Activated B cell treated with CpG ODN at 0.5 μM for 24 hours (primary cell): ENCODE data around the gene KCNH3. TPM values are rescaled to one million over a fixed set of nuclear protein-coding genes. Genes with fewer than 3 reads are reported as not detected.

Experiments
- ATAC-seq: fragments of 200-7000 bp; cut with Tn5 transposase; one replicate; pipeline ENCODE4 v1.10.0; 2021; ENCODE audit warnings: low read depth, mild to moderate bottlenecking, moderate library complexity
- CTCF ChIA-PET: fragments of 350-600 bp; sonication (Branson Sonifier 250); formaldehyde crosslinking; loops from one replicate; lab custom pipeline; 2021; ENCODE audit warnings: antibody characterized with exemption; lab: Charles Lee
- POLR2A ChIA-PET: fragments of 350-600 bp; sonication (Branson Sonifier 250); formaldehyde crosslinking; loops from one replicate; lab custom pipeline; 2021; ENCODE audit warnings: antibody characterized with exemption; lab: Charles Lee
- DNase-seq: peaks from one replicate; pipeline ENCODE4 v3.0.0; 2022
- H3K27ac Mint-ChIP-seq: one replicate; pipeline ENCODE4 v1.8.0; 2020; ENCODE audit warnings: mixed read lengths
- H3K27me3 Mint-ChIP-seq: one replicate; pipeline ENCODE4 v1.8.0; 2021; ENCODE audit warnings: mixed read lengths
- H3K36me3 Mint-ChIP-seq: one replicate; pipeline ENCODE4 v1.8.0; 2021; ENCODE audit warnings: low read depth, mixed read lengths
- H3K4me1 Mint-ChIP-seq: one replicate; pipeline ENCODE4 v1.8.0; 2021; ENCODE audit warnings: mixed read lengths
- H3K4me3 Mint-ChIP-seq: one replicate; pipeline ENCODE4 v1.8.0; 2020; ENCODE audit warnings: mild to moderate bottlenecking, mixed read lengths
- H3K9me3 Mint-ChIP-seq: one replicate; pipeline ENCODE4 v1.8.0; 2020; ENCODE audit warnings: mixed read lengths
- CTCF ChIP-seq: fragments of 200-600 bp; IDR thresholded peaks from one replicate; pipeline ENCODE4 v1.8.0; 2022; ENCODE audit warnings: antibody characterized with exemption, mild to moderate bottlenecking
- intact Hi-C: fragments of 100-400 bp; cut with micrococcal nuclease; formaldehyde crosslinking; loops from one replicate; pipeline ENCODE4 v1.15.1; 2024
- total RNA-seq: library from RNA; stranded (reverse); gene quantifications from 2 replicates; pipeline ENCODE4 v1.2.3, GENCODE V29; 2022

KCNH3 gene
- total RNA-seq, 1 donor from 2014 or later: 0.44 TPM

- peak; percentile 26 for ATAC-seq
- peak; percentile 44 for DNase-seq
- ChIA-PET POLR2A (interaction anchor here (1.0 kb wide), 1 partner anchor 171 kb away, joined by 3 read pairs; the partner anchor contains the start of gene SPATS2), CTCF (interaction anchor here (0.6 to 2.2 kb wide), 3 partner anchors 24 to 557 kb away, joined by 4 to 7 read pairs (median 7); no protein-coding TSS in a partner anchor)
- Mint-ChIP-seq H3K9me3 (no peaks in the 10 kb centered on the region), H3K27me3 (peaks cover 28% of the 10 kb centered on the region), H3K4me1 (peaks cover 43% of the 10 kb centered on the region), H3K4me3 (peak overlapping the region; percentile 81), H3K36me3 (no peaks in the 10 kb centered on the region), H3K27ac (no peak overlapping the region)
- intact Hi-C loops: loop anchor here (1.0 to 2.0 kb wide), 2 partner anchors 29 to 172 kb away; no protein-coding TSS in a partner anchor
- TF ChIP-seq CTCF: no peak
Observed at GRCh38 chr12:49537752-49538509, 899 bp upstream of the KCNH3 start.

- ATAC-seq: no peak
- TF ChIP-seq CTCF: no peak
- no peak for DNase-seq
- Mint-ChIP-seq H3K4me3 (peak overlapping the region; percentile 72), H3K4me1 (peaks cover 43% of the 10 kb centered on the region), H3K27ac (no peak overlapping the region), H3K36me3 (no peaks in the 10 kb centered on the region), H3K9me3 (no peaks in the 10 kb centered on the region), H3K27me3 (peaks cover 29% of the 10 kb centered on the region)
- intact Hi-C loops: loop anchor here (1.0 to 2.0 kb wide), 2 partner anchors 10 to 27 kb away; no protein-coding TSS in a partner anchor
- ChIA-PET CTCF (interaction anchor here (2.2 kb wide), 1 partner anchor 181 kb away, joined by 7 read pairs; no protein-coding TSS in a partner anchor), POLR2A (interaction anchor here (0.7 to 1.2 kb wide), 2 partner anchors 28 to 223 kb away, joined by 3 to 4 read pairs; no protein-coding TSS in a partner anchor)
Observed at GRCh38 chr12:49539406-49540228, 787 bp downstream of the KCNH3 start.

- peaks cover 32% of the 10 kb centered on the region for H3K27me3 Mint-ChIP-seq
- CTCF ChIA-PET: no interaction called here
Observed at GRCh38 chr12:49540229-49541139, 1.7 kb downstream of the KCNH3 start.

More at GRCh38 chr12:49540229-49541139, 1.7 kb downstream of the KCNH3 start:
- Mint-ChIP-seq H3K36me3 (no peaks in the 10 kb centered on the region), H3K4me3 (peak overlapping the region; percentile 61), H3K4me1 (peaks cover 43% of the 10 kb centered on the region), H3K9me3 (no peaks in the 10 kb centered on the region), H3K27ac (no peak overlapping the region)
- POLR2A ChIA-PET: interaction anchor here (0.7 to 1.2 kb wide), 2 partner anchors 27 to 222 kb away, joined by 3 to 4 read pairs; no protein-coding TSS in a partner anchor
- DNase-seq (no peak), ATAC-seq (no peak)
- TF ChIP-seq CTCF: no peak
- intact Hi-C loops: no loop called here
